ENCODE data around the gene SLC7A10.
"Not testable (repeated sequence)": the region's sequence is repeated elsewhere in the genome, so short reads cannot be mapped to it uniquely, and the experiment has no call there.

The SLC7A10 gene

GRCh38 chr19:33177417-33177979 is 48.2 kb downstream of the SLC7A10 start:
- DNase-seq (ENCODE audit: low read depth in 2 of 2): no peak

- DNase-seq (ENCODE audit: low read depth in 2 of 2): peak; percentile 96 to 97
Observed at GRCh38 chr19:33176670-33177416, 48.8 kb downstream of the SLC7A10 start.

GRCh38 chr19:33175886-33176669 is 49.6 kb downstream of the SLC7A10 start:
- DNase-seq (ENCODE audit: low read depth in 2 of 2): peak in 1 of 2 donors; percentile 3

GRCh38 chr19:33175156-33175782 is 50.4 kb downstream of the SLC7A10 start:
- DNase-seq (ENCODE audit: low read depth in 2 of 2): no peak

GRCh38 chr19:33174186-33174585 is 51.5 kb downstream of the SLC7A10 start:
- DNase-seq (ENCODE audit: low read depth in 2 of 2): no peak

GRCh38 chr19:33171916-33172359 is 53.7 kb downstream of the SLC7A10 start:
- DNase-seq (ENCODE audit: low read depth in 2 of 2): no peak

- no peak for DNase-seq (ENCODE audit: low read depth in 2 of 2)
Observed at GRCh38 chr19:33171222-33171795, 54.3 kb downstream of the SLC7A10 start.

GRCh38 chr19:33168528-33168927 is 57.1 kb downstream of the SLC7A10 start:
- DNase-seq (ENCODE audit: low read depth in 2 of 2): no peak

GRCh38 chr19:33167438-33167837 is 58.2 kb downstream of the SLC7A10 start:
- no peak for DNase-seq (ENCODE audit: low read depth in 2 of 2)

- DNase-seq (ENCODE audit: low read depth in 2 of 2): not testable (repeated sequence)
Observed at GRCh38 chr19:33166037-33166436, 59.6 kb downstream of the SLC7A10 start.

- DNase-seq (ENCODE audit: low read depth in 2 of 2): no peak
Observed at GRCh38 chr19:33163481-33163880, 62.2 kb downstream of the SLC7A10 start.

GRCh38 chr19:33161201-33161600 is 64.4 kb downstream of the SLC7A10 start:
- no peak for DNase-seq (ENCODE audit: low read depth in 2 of 2)

GRCh38 chr19:33159893-33160292 is 65.8 kb downstream of the SLC7A10 start:
- DNase-seq (ENCODE audit: low read depth in 2 of 2): no peak

GRCh38 chr19:33159149-33159548 is 66.5 kb downstream of the SLC7A10 start:
- no peak for DNase-seq (ENCODE audit: low read depth in 2 of 2)
